Activated T-cell treated with anti-CD3 and anti-CD28 coated beads, Interleukin-2, amount 50 U/mL, for 72 hours (primary cell): ENCODE data around the gene MAPKAP1. TPM values are rescaled to one million over a fixed set of nuclear protein-coding genes. Genes with fewer than 3 reads are reported as not detected.

Experiments
- ATAC-seq, 2 donors: fragments of 150-1000 bp; cut with Tn5 transposase; replicated peaks in 1 of 2; 2 replicates each; pipeline ENCODE4 v1.10.0; 2021; ENCODE audit warnings: moderate library complexity in 2 of 2, mild to moderate bottlenecking in 1 of 2
- DNase-seq, 2 donors: peaks; one replicate each; pipeline ENCODE4 v3.0.0; 2021 to 2022; ENCODE audit warnings: mixed read lengths in 1 of 2
- H3K27ac Mint-ChIP-seq: one replicate; pipeline ENCODE4 v1.8.0; 2022; ENCODE audit warnings: mild to moderate bottlenecking, moderate library complexity, mixed read lengths
- H3K27me3 Mint-ChIP-seq: one replicate; pipeline ENCODE4 v1.8.0; 2022; ENCODE audit warnings: low read depth, mixed read lengths
- H3K36me3 Mint-ChIP-seq, 2 donors: one replicate each; pipeline ENCODE4 v1.8.0; 2022; ENCODE audit warnings: mixed read lengths in 2 of 2, mild to moderate bottlenecking in 1 of 2; ENCODE audit not compliant: insufficient read depth in 2 of 2
- H3K4me1 Mint-ChIP-seq: one replicate; pipeline ENCODE4 v1.8.0; 2022; ENCODE audit warnings: low read depth, mixed read lengths
- H3K4me3 Mint-ChIP-seq, 2 donors: one replicate each; pipeline ENCODE4 v1.8.0; 2022; ENCODE audit warnings: mild to moderate bottlenecking in 2 of 2, mixed read lengths in 2 of 2, moderate library complexity in 2 of 2
- H3K9me3 Mint-ChIP-seq, 2 donors: one replicate each; pipeline ENCODE4 v1.8.0; 2022; ENCODE audit warnings: mixed read lengths in 2 of 2
- total RNA-seq, 2 donors: library from RNA; stranded (reverse); gene quantifications; one replicate each; pipeline ENCODE4 v1.2.3, GENCODE V29; 2022

MAPKAP1 gene
- total RNA-seq, 2 donors from 2014 or later: 42.1 to 42.8 TPM

DNA sequence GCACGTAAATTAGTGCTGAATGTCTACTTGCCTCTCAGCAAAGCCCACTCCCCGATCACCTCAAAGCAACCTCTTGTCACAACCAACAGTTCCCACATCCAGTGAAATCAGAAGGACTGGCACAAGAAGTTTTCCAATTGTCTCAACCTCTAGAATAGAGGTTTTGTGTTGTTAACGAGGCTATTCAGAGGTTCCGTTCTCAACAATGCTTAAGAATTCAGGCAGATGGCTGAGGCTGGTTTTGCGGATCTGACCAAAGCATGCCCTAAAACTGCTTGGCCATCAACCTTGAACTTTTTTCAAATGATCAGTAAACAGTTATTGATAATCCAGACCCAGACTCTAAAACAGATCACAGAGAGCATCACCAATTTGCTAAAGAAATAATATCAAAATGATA is 52.9 kb downstream of the MAPKAP1 start:
- no peak overlapping the region for H3K27ac Mint-ChIP-seq
- ATAC-seq: no peak
- peaks cover 40% of the 10 kb centered on the region for H3K4me1 Mint-ChIP-seq
- peaks cover 0 to 7% of the 10 kb centered on the region in 2 donors for H3K36me3 Mint-ChIP-seq
- H3K9me3 Mint-ChIP-seq: no peaks in the 10 kb centered on the region
- no peak overlapping the region for H3K4me3 Mint-ChIP-seq
- no peaks in the 10 kb centered on the region for H3K27me3 Mint-ChIP-seq
- DNase-seq: no peak

DNA sequence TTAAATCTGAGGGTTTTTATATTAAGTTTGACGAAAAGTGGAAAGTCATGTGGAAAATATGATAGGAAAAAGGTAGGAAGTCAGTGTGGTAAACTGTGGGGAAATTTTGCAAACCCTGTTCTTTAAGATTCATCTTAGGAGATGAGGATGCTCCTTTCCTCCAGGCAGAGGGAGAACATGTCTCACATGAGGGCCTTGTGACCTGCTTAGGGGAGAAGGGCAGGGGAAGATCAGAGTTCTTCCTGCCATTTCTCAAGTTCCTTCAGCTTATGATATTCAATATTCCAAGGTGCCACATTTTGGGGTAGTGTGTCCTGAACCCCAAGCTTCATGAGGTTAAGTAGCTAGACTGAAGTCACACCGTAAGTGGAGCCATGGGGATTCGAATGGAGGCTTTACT is 53.7 kb downstream of the MAPKAP1 start:
- H3K4me1 Mint-ChIP-seq: peaks cover 48% of the 10 kb centered on the region
- no peaks in the 10 kb centered on the region for H3K9me3 Mint-ChIP-seq
- H3K27me3 Mint-ChIP-seq: no peaks in the 10 kb centered on the region
- H3K36me3 Mint-ChIP-seq: peaks cover 0 to 7% of the 10 kb centered on the region in 2 donors
- H3K4me3 Mint-ChIP-seq: no peak overlapping the region
- H3K27ac Mint-ChIP-seq: peak overlapping the region; percentile 3
- ATAC-seq (no peak), DNase-seq (no peak)

DNA sequence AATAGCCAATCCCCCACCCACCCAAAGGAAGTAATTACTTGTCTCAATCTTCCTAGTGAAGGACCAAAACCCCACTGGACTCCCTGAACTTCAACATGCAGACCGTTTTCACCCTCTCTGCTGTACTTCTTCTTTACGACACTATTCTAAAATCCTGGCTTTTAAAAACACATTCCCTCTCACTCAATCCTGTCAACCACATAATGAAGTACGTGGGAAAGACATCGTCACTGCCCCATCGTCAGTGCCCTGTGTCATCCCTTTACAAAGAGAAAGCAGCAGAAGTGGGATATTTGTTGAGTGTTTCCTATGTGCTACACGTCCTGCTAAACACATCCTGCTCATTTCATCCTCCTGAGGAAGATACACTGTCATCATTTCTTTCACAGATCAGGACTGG is 54.2 kb downstream of the MAPKAP1 start:
- Mint-ChIP-seq H3K9me3 (no peaks in the 10 kb centered on the region), H3K4me1 (peaks cover 53% of the 10 kb centered on the region), H3K27me3 (no peaks in the 10 kb centered on the region), H3K27ac (no peak overlapping the region), H3K4me3 (no peak overlapping the region), H3K36me3 (peaks cover 0 to 7% of the 10 kb centered on the region in 2 donors)
- no peak for DNase-seq
- no peak for ATAC-seq

DNA sequence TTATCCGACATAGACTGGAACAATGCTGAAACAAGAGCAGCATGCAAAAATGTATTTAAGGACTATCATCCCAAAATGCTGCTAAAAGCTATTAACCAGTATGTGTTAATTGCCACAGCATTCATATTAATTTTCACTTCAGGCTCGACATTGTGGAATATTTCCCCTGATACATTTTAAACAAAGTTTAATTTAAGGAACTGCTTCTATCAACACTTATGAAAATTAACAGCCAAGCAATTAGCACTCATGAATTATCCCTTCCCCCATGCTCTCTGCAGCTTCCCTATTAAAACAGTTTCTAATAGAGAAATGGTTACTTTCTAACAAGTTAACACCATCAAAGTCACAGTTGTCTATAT is 54.8 kb downstream of the MAPKAP1 start:
- Mint-ChIP-seq H3K4me3 (no peak overlapping the region), H3K27me3 (no peaks in the 10 kb centered on the region), H3K4me1 (peaks cover 59% of the 10 kb centered on the region), H3K36me3 (peaks cover 2 to 7% of the 10 kb centered on the region in 2 donors), H3K9me3 (no peaks in the 10 kb centered on the region), H3K27ac (no peak overlapping the region)
- no peak for DNase-seq
- no peak for ATAC-seq

DNA sequence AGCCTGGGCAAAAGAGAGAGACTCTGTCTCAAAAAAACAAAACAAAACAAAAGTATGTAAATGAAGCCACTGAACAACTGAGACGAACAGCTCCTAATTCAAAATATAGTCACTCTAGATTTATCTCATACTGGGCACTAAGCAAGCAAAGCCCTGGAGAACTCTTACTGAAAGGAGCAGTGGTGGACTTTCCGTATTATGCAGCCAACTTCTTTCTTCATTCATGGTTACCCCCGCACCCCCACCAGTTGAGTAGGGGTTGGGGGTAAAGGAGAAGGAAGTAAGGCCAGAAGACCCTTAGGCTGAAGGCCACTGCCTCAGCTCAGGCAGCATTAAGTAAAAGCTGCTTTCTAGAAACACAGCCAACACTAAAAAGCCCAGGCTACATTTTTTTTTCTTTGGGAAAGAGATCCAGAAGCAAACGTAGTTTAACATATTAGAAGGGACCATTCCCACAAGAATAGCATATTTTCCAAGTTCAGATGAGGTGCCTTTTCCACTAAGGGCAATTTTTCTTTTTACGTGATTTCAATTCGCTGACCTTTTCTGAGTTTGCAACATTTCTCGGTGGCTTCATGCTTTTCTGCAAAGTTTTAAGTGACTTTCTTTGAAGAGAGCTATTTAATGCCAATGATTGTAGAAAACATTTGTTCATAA is 55.3 kb downstream of the MAPKAP1 start:
- no peak overlapping the region for H3K27ac Mint-ChIP-seq
- H3K4me1 Mint-ChIP-seq: peaks cover 64% of the 10 kb centered on the region
- H3K4me3 Mint-ChIP-seq: no peak overlapping the region
- no peaks in the 10 kb centered on the region for H3K9me3 Mint-ChIP-seq
- DNase-seq (no peak), ATAC-seq (no peak)
- H3K36me3 Mint-ChIP-seq: peaks cover 2 to 7% of the 10 kb centered on the region in 2 donors
- no peaks in the 10 kb centered on the region for H3K27me3 Mint-ChIP-seq

DNA sequence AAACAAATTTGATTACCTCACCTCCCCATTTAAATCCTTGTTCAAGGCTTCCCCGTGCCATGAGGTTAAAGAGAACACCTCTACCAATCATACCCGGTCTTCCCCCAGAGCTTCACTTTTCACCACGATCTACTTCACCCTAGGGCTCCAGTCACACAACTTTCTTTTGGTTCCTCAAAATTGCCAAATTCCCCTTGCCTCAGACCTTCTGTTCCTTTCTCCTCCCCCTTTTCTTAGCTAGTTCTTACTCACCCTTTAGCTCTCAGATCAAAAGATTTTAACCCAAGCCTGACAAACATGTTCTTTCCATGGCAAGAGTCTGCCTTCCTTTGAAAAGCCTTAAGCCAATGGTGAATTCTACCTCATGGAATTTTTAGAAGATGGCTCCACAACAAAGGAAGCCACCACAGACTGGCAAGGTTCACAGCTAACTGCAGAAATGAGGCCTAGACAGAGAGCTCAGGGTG is 56.7 kb downstream of the MAPKAP1 start:
- peak overlapping the region; percentile 66 to 67 for H3K4me3 Mint-ChIP-seq
- peak; percentile 31 to 34 for DNase-seq
- H3K27ac Mint-ChIP-seq: peak overlapping the region; percentile 52
- H3K27me3 Mint-ChIP-seq: no peaks in the 10 kb centered on the region
- H3K36me3 Mint-ChIP-seq: peaks cover 2 to 7% of the 10 kb centered on the region in 2 donors
- H3K4me1 Mint-ChIP-seq: peaks cover 78% of the 10 kb centered on the region
- no peaks in the 10 kb centered on the region for H3K9me3 Mint-ChIP-seq
- ATAC-seq: peak; percentile 88 to 93

DNA sequence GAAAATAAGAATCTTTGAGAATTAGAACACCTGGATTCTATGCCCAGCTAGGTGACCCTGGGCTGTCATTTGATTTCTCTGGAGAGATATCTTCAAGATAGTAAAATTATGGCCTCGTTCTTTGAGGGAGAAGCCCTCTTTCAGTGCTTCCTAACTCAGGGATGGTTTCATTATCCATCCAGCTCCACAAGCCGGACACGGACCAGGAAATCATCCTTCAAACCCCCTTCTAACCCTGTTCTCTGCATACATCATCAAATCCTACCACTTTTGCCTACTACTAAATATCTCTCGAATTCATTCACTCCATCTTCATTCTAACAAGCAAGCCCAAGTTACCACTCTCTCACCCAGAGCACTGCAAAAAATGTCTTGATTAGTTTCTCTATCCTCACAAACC is 57.2 kb downstream of the MAPKAP1 start:
- H3K4me3 Mint-ChIP-seq: peak overlapping the region; percentile 66 to 67
- H3K4me1 Mint-ChIP-seq: peaks cover 83% of the 10 kb centered on the region
- no peak for DNase-seq
- peak overlapping the region; percentile 52 for H3K27ac Mint-ChIP-seq
- ATAC-seq: no peak
- H3K9me3 Mint-ChIP-seq: no peaks in the 10 kb centered on the region
- no peaks in the 10 kb centered on the region for H3K27me3 Mint-ChIP-seq
- peaks cover 3 to 7% of the 10 kb centered on the region in 2 donors for H3K36me3 Mint-ChIP-seq

DNA sequence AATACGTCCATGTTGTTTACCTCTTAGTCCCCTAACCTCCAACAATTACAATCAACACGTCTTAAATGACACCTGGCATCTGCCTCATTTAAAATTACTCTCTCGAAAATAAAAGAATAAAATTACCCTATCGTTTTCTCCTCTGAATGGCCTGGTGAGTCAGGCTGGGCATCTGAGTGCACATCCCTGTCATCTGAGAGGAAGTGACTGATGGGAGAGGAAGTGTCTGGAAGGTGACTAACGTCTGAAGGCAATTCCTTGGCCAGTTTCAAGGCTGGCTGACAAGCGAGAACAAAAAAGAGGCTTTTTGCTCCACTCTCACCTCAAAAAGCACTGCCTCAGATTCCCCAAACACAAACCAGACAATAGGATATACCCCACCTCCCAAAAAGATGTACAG is 57.7 kb downstream of the MAPKAP1 start:
- Mint-ChIP-seq H3K27ac (no peak overlapping the region), H3K27me3 (no peaks in the 10 kb centered on the region), H3K36me3 (peaks cover 3 to 7% of the 10 kb centered on the region in 2 donors), H3K4me3 (peak overlapping the region; percentile 29 to 66), H3K9me3 (no peaks in the 10 kb centered on the region), H3K4me1 (peaks cover 88% of the 10 kb centered on the region)
- peak in 1 of 2 donors; percentile 27 for DNase-seq
- ATAC-seq: peak; percentile 53 to 54

DNA sequence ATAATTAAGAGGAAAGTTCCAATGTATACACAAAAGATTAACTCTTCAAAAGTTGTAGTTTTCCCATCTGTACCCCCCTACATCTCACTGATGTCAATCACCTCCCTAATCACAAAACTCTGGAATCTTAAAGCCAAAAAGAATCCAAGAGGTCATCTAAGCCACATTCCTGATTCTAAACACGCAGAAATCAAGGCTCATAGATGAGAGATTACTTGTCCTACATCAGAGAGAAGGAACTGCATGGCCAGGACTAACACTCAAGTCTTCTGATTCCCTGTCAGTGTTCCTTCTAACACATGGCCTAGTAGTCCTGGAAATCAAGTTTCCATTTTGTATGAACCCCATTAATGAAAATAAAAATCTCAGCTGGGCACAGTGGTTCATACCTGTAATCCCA is 58.7 kb downstream of the MAPKAP1 start:
- Mint-ChIP-seq H3K4me1 (peaks cover 91% of the 10 kb centered on the region), H3K27ac (no peak overlapping the region), H3K36me3 (peaks cover 3 to 9% of the 10 kb centered on the region in 2 donors), H3K4me3 (no peak overlapping the region), H3K9me3 (no peaks in the 10 kb centered on the region), H3K27me3 (no peaks in the 10 kb centered on the region)
- ATAC-seq (no peak), DNase-seq (no peak)

DNA sequence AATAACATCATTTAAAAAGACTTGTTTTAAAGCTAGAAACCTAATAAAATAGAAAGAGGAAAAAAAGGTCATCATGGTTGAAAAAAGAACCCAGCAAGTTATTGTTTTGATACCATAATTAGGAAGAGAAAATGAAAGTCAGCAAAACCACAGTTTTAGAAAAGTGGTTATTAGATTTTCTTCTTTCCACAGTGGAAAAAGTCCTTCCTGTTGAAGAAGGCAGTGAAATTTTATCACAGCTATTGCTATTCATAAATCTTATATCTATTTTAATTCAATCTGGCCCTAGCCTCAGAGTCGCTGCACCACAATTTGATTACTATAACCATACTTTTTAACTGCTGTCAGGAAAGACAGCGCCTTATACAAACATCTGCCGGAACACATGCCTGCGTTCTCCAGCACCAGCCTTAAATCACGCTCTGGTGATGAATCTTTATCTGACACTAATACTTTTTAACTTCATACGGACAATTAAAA is 60.3 kb downstream of the MAPKAP1 start:
- H3K4me3 Mint-ChIP-seq: peak overlapping the region; percentile 63 to 75
- ATAC-seq (no peak), DNase-seq (no peak)
- H3K9me3 Mint-ChIP-seq: no peaks in the 10 kb centered on the region
- peaks cover 3% of the 10 kb centered on the region in 2 donors for H3K36me3 Mint-ChIP-seq
- no peaks in the 10 kb centered on the region for H3K27me3 Mint-ChIP-seq
- peaks cover 89% of the 10 kb centered on the region for H3K4me1 Mint-ChIP-seq
- peak overlapping the region; percentile 67 for H3K27ac Mint-ChIP-seq

DNA sequence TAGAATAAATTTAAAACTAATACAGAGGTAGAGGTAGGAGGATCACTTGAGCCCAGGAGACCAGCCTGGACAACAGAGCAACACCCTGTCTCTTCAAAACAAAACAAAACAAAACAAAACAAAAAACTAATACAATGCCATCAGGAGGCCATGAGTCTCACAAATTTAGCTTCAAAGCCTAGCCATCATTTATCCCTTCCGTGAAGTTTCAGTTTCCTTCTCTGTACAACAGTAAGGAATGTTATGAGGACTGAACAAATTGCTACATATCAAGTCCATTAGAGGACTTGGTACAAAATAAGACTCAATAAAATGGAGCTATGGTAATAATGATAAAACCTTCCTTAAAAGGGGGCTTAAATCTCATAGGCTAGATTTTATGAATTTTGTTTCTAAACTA is 60.8 kb downstream of the MAPKAP1 start:
- ATAC-seq (no peak), DNase-seq (no peak)
- H3K27ac Mint-ChIP-seq: peak overlapping the region; percentile 67
- H3K4me3 Mint-ChIP-seq: peak overlapping the region; percentile 63 to 75
- peaks cover 84% of the 10 kb centered on the region for H3K4me1 Mint-ChIP-seq
- H3K27me3 Mint-ChIP-seq: no peaks in the 10 kb centered on the region
- H3K36me3 Mint-ChIP-seq: peaks cover 3% of the 10 kb centered on the region in 2 donors
- H3K9me3 Mint-ChIP-seq: no peaks in the 10 kb centered on the region

DNA sequence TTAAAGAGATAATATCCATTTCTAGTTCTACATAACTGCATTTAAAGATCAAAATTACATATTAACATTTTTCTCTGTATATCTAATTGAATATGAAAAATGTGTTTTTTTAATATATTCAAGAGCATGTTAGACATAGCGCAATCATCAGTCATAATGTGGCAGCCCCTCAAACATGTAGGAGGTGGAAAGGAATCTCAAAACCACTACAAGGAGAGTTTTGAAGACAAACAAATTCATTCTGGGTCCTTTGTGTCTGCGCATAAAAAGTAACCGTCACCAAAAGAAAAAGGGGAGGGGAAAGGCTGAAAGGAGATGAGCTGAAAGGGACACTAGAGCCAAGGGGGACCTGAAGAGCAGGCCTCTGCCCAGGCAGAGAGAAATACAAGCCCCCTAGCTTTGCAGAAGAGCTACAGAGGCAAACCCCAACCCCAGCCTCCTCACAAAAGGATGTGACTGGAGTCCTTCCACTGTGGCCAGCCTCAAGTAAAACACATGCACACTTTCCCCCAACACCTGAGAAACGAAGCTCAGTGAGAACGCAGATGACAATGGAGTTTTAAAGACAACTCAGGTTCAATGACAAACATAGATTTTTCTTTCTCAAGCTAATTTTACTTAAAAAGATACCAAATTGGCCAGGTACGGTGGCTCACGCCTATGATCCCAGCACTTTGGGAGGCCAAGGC is 62.0 kb downstream of the MAPKAP1 start:
- H3K27me3 Mint-ChIP-seq: no peaks in the 10 kb centered on the region
- DNase-seq (no peak), ATAC-seq (peak; percentile 20 to 34)
- H3K27ac Mint-ChIP-seq: no peak overlapping the region
- H3K4me1 Mint-ChIP-seq: peaks cover 77% of the 10 kb centered on the region
- H3K36me3 Mint-ChIP-seq: peaks cover 2 to 3% of the 10 kb centered on the region in 2 donors
- no peaks in the 10 kb centered on the region for H3K9me3 Mint-ChIP-seq
- peak overlapping the region; percentile 1 to 52 for H3K4me3 Mint-ChIP-seq

DNA sequence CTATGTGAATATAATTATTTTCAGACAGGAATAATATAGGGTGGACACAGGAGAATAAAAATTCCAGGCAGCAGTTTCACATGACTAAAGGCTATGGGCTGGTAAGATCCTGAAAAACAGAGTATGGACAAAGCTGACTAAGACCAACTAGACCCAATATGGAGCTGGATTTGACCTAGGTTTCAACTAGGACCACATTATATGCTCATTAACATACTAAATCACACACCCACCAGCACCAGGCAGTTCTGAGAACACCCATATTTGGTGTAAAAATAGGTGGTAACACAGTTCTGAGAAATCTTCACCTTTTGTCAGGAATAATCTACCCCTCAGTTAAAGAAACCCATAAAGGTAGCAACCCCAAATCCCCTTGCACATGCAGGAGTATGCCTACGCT is 64.7 kb downstream of the MAPKAP1 start:
- Mint-ChIP-seq H3K9me3 (no peaks in the 10 kb centered on the region), H3K4me3 (no peak overlapping the region), H3K27me3 (no peaks in the 10 kb centered on the region), H3K4me1 (peaks cover 50% of the 10 kb centered on the region), H3K36me3 (peaks cover 2 to 4% of the 10 kb centered on the region in 2 donors), H3K27ac (no peak overlapping the region)
- no peak for DNase-seq
- no peak for ATAC-seq
